Myocyte (in vitro differentiated cells): ENCODE measurements around the gene WNT9A. TPM values are rescaled to one million over a fixed set of nuclear protein-coding genes. Genes with fewer than 3 reads are reported as not detected.

Experiments
- DNase-seq: peaks from one replicate; pipeline ENCODE4 v3.0.0-alpha.2; 2012; ENCODE audit warnings: low read depth
- total RNA-seq: library from RNA; depleted of rRNA; stranded (reverse); fragments of >200 nt; gene quantifications from 2 replicates; pipeline ENCODE4 v1.2.3, GENCODE V29; 2014

Gene WNT9A
- total RNA-seq, 1 donor from 2014 or later: 6.5 TPM

DNA sequence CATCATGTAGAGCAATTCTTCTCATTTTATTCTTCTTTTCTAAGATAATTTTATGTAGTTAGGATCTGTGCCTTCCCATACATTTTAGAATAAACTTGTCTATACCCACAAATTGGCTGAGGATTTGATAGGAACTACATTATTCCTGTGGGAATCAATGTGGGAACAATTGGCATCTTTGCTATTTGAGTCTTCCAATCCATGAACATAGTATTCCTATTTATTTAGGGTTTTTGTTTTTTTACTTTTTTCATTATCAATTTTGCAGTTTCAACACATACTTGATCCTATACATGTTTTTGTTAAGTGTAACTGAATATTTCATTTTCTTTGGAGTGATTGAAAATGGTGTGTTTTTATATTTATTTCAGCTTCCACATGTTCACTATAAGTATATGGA is 8.1 kb upstream of the WNT9A start:
- no peak for DNase-seq

DNA sequence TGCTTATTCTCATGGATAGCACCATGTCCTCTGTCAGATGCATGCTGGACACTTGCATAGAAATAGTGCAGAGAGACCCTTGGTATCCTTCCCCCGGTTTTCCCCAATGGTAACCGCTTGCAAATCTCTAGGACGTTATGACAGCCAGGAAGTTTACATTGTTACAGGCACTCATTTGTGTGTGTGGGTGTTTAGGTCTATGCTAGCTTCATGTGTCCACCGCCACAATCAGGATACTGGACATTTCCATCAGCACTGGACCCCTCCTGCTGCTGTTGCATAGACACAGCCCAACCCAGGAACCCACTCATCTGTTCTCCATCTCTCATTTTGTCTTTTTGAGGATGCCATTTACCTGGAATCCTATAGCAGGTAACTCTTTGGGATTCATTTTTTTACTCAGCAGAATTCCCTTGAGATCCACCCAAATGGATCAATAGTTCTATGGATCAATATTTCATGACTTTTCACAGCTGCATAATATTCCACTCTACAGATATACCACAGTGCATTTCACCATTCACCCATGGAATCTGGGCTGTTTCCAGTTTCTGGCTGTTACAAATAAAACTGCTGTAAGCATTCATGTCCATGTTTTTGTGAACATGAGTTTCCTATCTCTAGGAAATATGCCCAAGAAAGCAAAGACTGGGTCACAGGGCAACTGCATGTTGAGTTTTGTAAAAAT is 6.6 kb upstream of the WNT9A start:
- no peak for DNase-seq

DNA sequence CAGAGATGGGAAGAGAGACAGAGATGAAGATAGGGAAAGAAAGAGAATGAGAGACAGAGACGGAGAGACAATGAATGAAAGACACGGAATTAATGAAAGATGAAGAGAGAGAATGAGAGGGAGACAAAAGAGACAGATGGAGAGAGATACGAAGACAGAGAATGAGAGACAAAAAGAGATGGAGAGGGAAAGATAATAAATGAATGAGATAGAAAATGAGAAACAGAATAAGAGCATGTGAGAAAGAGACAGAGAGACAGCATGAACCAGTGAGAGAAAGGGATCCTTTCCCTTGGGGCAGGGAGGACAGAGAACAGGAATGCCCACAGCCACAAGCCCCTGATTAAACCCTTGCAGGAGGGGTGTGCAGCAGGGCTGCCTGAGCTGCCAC is 5.3 kb upstream of the WNT9A start:
- DNase-seq: no peak

DNA sequence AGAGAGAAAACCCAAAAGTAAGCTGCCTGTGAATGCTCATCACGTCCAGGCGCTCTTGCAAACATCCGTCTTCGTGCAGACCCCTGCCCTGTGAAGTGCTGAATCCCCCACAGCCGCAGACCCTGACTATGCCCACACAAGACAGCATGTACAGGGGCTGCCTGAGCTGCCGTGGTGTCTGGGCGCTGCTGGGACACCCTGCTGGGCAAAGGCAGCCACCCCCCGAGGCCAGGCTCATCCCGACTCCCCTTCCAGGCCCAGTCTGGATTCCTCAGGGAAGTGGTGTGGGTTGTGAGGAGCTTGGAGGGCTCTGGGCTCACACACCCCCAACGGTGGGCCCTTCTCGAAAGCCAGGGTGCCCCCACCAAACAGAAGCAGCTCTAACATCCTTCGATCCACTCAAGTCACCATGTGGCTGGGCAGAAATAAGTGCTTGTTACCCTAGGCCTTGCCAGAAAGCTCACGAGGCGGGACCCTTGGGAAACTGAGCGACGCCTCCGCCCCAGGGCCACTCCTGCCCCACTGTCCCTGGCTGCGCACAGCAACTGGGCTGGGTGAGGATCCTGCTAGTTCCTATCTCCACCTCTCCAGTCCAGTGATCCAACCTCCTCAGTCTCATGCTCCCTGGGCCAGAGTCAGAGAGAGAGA is 4.8 kb upstream of the WNT9A start:
- DNase-seq: no peak

DNA sequence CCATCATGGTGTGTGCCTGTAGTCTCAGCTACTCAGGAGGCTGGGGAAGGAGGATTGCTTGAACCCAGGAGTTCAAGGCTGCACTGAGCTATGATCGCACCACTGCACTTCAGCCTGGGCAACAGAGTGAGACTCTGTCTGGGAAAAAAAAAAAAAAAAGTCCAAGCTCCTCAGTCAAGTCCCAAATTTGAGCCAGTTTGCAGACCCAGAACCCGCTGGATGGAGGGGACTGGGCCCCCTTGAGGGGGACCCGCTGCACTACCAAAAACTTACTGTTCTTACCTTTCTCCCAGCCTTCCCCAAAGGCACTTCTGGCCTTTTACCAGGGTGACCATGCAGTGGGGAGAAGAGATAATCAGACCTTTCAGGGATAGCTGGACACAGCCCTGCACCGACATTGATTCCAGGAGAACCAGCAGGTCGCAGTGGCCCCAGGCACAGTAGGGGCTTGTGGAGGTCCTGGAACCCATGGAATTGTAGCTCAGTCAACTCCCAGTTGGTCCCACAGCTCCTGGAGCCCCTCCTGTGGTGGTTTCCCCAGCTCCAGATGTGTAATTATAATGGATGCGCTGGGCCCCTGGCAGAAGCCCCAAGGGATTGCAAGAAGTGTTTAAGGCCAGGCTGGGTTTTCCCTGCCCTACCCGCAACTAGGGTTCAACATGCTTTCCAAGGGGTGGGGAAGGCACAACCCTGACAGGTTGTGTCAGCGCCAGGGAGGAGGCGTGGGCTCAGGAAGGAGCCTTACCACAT is 4.1 kb upstream of the WNT9A start:
- no peak for DNase-seq

DNA sequence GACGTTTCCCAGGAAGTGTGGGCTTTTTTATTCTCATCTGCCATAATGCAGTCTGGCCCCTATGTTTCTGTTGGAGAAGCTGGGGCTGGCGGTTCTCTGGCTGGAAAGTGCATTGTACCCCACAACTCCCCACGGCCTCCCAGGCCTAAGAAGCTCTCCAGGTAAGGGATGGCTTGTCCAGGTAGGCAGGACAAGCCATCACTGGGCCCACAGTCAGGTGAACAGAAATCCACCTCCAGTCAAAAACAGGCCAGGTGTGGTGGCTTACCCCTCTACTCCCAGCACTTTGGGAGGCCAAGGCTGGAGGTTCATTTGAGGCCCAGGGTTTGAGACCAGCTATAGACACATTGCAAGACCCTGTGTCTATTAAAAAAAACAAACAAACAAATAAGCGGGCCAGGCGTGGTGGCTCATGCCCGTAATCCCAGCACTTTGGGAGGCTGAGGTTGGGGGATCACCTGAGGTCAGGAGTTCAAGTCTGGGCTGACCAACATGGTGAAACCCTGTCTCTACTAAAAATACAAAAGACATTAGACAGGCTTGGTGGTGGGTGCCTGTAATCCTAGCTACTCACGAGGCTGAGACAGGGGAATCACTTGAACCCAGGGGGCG is 3.1 kb upstream of the WNT9A start:
- no peak for DNase-seq

DNA sequence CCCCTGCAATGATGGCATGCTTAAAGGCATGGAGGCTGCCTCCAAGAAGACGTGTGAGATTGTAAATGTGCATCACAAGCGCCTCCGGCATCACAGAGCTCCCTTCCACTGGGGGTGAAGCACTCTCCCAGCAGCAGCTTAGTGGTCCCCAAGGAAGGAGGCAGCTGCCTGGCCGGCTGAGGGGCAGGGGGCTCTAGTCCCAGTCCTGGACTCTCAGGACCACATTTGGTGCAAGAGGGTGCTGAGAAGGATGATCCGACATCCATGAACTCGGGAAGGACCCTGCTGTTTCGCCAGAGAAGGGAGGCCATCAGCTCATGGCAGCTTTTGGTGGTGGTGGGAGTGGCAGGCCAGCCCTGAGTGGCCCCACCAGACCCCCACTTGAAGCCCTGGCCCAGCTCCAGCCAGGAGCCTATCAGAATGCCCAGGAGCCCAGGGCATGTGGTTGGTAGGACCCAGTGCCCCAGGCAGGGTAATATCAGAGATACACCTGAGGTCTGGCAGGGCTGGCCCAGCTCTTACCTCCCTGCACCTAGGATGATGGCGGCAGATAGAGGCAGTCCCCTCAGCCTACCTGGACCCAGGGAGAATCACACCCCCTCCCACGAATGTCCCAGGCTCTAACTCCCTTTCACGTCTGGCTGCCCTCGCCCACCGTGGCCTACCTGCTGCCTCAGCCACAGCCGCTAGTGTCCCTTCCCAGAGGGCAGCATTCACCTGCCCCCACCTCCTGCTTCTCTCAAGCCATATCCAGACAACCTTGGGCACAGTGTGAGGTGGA is 2.4 kb upstream of the WNT9A start:
- no peak for DNase-seq

DNA sequence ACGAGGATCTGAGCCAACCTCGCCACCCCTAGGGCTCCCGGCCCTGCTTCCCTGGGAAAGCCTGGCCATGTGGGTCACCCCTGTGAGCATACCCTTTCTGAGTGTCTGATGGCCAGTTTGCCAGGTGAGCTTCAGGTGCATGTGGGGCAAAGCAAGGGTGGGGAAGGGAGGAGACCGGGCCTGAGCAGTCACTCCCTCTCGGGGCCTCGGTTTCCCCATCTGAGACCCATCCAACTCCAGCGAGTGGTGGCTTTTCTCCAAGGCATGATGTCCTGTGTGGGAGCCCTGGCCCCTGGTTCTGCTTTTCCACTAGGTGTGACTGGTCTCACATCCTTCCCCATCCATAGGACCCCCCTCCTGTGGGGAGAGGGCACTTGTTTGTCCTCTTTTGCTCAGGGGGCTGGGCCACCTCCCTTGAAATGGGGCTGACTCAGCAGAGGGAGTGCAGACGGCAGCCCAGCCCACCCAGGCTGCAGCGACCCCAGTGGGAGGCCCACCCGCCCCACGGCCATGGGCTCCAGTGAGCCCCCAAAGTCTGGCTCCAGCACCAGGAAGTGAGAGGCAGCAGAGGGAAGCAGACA is 1.7 kb upstream of the WNT9A start:
- no peak for DNase-seq

DNA sequence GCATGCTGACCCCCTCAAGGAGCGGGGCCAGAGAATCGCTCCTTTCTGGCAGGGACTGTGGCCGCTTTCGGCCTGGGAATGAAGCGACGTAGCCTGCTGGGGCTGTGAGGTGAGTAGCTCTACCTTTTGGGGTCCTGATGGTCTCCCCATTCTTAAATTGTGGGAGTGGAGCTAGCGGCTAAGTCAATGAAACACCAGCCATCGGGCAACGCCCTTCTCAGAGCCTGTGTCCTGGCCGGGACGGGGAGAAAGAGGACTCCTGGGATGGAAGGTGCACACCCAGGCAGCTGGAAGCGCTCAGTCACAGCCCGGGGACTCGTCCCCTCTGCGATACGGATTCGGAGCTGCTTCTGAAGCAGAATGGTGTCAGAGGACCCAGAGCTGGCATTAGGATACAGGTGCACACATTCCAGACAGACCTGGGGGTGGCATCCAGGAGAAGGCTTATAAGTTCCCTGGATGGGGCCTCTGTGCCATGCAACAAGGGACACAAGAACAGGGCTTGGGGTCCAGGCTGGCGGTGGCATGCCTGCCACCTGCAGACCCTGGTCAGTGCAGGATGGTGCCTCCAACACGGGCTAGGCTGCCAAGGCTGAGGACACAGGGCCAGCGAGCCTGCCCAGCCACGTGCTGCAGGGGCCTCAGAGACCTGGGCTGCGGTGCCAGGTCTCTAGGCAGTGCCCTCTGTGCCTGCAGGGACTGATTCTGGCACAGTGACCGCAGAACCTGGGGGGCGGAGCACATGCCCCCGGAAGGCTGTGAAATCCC is 945 bp upstream of the WNT9A start:
- DNase-seq: peak; percentile 16

DNA sequence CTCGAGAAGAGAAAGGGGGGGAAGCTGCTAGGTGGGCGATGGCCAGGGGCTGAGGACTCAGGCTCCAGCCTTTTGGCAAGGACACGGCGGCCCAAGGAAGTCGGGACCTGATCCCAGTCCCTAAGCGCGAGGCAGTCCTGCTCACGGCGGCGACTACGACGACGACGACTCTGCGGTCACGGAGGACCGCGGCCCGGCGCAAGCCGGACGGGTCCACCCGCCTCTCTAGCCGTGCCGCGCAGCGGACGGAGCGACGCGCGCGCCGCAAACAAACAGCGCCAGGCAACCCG is 401 bp downstream of the WNT9A start:
- DNase-seq: no peak

DNA sequence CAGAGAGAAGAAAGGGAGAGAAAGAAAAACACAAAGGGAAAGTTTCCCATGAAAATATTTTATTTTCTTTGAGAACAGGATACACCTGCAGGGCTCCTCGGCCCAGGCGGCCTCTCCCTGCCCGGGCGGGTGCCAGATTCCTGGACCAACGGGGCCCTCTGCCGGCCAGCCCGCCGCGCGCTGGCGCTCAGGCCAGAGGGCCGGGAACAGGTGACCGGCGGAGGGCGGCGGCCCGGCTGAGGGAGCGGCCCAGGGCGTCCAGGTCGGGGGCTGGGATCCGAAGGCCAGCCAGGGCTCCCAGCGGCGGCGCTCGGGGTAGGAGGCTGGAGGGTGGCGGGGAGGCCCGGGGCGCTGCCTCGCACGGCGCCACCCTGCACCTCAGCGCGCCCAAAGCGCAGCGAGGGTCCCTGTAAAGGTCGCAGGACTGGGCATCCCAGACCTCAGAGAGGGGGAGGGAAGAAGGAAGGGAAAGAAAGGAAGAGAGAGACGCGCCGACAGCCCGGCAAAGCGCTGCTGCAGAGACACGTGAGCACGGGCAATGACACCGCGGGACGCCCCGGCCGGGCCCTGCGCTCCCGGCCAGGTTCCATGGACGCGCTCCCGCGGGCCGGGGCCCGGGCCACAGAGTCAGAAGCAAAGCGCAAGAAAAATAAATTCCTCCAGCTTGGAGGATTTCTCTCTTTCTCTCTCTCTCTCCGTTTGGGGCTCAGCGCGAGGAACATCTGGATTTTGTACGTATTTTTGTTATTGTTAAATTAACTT is 927 bp downstream of the WNT9A start:
- peak; percentile 85 for DNase-seq

DNA sequence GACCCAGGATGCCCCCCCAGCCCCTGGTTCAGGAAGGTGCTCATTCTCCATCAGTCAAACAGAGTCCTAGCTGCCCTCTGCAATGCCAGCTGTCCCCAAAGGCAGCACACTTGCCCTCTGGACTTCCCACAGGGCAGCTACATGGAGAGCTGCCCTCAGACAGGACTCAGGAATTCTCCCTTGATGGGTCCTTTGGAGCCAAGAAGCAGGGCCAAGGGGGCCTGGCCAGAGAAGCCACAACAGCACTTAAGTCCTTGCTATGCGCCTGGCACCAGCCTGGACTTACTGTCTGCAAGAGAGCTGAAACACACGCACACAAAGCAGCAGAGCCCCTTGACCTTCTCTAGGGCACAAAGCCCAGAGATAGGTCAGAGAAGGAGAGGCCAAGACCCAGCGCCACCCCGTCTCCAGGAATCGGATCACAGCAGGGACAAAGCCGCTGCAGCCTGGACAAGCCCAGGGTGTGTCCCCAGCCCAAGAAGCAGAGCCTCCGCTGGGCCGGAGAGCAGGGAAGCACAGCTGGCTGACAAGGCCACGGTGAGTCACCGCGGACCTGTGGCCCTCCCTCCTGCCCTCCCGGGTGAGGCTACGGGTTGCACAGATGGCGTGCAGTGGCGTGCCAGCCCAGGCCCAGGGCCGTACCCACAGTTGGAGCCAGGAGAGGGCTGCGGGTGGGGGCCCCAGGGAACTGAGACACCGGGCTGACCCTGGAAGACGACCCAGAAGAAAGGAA is 1.7 kb downstream of the WNT9A start:
- peak; percentile 96 for DNase-seq

DNA sequence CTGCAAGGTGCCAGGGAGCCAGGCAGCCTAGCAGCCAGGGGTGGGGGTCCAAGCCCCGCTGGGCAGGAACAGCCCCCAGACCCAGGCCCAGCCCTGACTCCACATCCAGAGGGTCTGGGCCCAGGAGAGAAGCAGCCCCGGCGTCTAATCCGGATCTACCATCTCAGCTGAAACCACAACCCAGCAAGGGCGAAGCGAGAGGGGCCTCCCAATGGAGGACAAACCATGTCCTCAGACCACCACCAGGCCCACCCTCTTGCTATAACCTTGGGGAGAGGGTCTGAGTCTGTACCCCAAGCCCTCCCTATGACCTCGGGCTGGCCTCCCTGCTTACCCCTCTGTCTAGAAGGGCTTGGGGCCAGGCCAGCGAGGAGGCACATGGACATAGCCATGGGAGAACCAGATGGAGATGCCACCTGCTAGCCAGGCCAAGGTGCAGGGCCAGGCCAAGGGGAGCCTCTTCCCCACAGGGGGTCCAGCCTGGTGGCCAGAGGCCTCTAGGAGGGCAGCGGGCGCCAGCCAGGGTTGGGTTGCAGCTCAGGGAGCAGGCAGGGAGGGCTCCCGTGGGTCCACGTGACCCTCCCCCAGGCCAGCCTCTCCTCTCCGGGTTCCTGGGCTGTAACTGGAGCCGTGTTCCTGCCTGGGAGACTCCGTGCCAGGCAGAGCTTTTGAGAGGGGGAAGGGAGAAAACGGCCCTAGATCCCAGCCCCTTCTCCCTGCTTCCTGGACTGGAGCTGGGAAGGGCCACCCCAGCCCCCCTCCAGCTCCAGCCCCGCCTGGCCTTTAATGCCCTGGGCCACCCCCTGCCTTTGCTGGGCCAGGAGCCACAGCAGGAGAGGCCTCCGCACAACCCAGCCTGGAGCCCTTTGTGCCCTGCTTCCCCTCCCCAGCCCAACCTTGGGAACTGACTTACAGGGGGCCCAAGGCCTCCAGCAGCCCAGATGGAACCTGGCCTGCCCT is 2.5 kb downstream of the WNT9A start:
- DNase-seq: peak; percentile 48

DNA sequence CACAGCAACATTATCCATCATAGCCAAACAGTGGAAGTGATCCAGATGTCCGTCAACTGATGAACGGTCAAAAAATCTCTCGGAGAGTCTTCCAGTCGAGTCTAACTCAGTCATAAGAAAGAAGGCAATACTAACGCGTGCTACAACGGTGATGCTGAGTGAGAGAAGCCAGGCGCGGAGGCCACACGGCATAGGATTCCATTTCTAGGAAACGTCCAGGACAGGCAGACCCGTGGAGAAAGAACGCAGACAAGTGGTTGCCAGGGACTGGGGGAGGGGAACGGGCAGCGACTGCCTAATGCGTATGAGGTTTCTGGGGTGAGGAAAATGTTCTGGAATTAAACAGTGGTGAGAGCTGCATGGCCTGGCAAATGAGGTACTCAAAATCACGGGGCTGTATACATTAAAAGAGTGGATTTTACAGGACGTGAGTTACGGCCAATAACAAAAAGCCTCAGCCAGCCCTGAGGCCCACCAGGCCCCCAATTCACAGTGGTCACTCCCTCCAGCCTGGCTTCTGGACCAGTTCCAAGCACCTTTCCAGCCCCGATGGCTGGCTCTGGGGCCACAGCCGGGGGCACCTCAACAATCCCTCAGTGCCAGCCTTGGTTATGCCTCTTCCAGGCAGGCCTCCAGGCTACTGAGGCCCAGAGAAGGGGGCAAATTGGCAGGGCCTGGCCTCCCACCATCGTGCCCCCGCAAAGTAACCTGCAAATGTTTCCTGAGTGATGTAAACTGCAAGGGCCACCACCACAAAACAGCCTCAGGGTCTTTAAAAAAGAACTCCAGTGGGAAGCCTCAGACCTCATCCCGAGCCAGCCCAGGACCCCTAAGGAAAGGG is 3.4 kb downstream of the WNT9A start:
- no peak for DNase-seq

DNA sequence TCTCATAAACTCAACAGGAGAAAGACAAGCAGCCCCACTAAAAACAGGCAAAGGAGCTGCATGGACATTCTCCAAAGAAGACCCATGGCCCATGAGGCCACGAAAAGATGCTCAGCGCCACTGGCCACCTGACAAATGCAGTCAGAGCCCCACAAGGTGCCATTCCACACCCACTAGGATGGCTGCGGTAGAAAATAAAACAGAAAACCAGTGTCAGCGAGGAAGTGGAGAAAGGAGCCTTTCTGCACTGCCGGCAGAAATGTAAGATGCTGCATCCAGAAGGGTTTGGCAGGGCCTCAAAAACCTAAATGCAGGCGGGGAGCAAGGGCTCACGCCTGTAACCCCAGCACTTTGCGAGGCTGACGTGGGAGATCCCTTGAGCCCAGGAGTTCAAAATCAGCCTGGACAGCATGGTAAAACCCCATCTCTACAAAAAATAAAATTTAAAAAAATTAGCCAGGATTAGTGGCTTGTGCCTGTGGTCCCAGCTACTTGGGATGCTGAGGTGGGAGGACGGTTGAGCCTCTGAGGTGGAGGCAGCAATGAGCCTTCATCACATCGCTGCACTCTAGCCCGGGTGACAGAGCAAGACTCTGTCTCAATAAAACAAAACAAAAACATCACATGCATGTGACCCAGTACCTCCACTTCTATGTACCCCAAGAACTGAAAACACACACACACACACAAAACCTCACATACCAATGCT is 4.2 kb downstream of the WNT9A start:
- no peak for DNase-seq

DNA sequence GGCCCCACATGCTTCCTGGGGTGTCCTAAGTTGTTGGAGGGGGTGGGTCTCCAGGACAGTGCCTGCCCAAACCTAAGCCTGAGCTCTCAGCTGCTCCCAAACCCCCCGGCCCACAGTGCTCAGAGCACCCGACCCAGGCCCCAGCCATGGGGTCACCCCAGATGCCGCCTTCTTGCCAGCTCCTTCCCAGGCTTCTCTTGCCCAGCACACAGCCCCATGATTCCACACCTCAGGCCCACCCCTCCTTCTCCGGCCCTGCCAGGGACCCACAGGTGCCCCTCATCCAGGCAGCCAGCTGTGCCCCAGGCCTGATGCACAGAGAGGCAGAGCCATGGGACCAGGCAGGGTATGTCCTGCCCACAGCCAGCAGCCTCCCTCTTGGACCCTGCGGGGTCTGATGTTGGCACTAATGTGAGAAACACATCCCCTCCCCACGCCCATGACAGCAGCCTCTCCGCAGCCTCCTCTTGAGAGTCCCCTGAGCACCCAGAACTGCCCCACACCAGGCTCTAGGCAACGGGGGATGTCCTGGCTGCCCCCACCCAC is 4.9 kb downstream of the WNT9A start:
- no peak for DNase-seq
